Liver (tissue), 9 donors: ENCODE results near the gene ADAMTS19. TPM values are rescaled to one million over a fixed set of nuclear protein-coding genes. Genes with fewer than 3 reads are reported as not detected.

ENCODE experiments used
- DNase-seq: peaks from one replicate; pipeline ENCODE4 v3.0.0-alpha.2; 2017; ENCODE audit warnings: low spot score
- H3K27ac ChIP-seq, 2 donors: one replicate each; pipeline ENCODE4 v1.7.0; 2013; ENCODE audit warnings: inconsistent platforms in 2 of 2, low read length in 2 of 2, control low read depth in 1 of 2, low read depth in 1 of 2, mild to moderate bottlenecking in 1 of 2
- H3K27me3 ChIP-seq, 4 donors: one replicate each; pipeline versions ENCODE4 v1.6.1 to v1.7.0; 2013; ENCODE audit warnings: low read length in 3 of 4, inconsistent platforms in 1 of 4, mild to moderate bottlenecking in 1 of 4, moderate library complexity in 1 of 4; ENCODE audit not compliant: control insufficient read depth in 4 of 4, insufficient read depth in 4 of 4
- H3K36me3 ChIP-seq, 4 donors: one replicate each; pipeline versions ENCODE4 v1.6.1 to v1.7.0; 2013; ENCODE audit warnings: low read length in 3 of 4, mild to moderate bottlenecking in 3 of 4, low read depth in 1 of 4, moderate library complexity in 1 of 4; ENCODE audit not compliant: control insufficient read depth in 4 of 4, insufficient read depth in 3 of 4
- H3K4me1 ChIP-seq, 4 donors: one replicate each; pipeline versions ENCODE4 v1.6.1 to v1.7.0; 2013; ENCODE audit warnings: low read length in 3 of 4, mild to moderate bottlenecking in 3 of 4, moderate library complexity in 1 of 4; ENCODE audit not compliant: control insufficient read depth in 4 of 4, insufficient read depth in 4 of 4
- H3K4me3 ChIP-seq, 3 donors: one replicate each; pipeline versions ENCODE4 v1.6.1 to v1.7.0; 2013; ENCODE audit warnings: low read length in 3 of 3, control low read depth in 1 of 3, low read depth in 1 of 3, mild to moderate bottlenecking in 1 of 3
- H3K9ac ChIP-seq, 2 donors: one replicate each; pipeline ENCODE4 v1.7.0; 2013; ENCODE audit warnings: low read length in 2 of 2, mild to moderate bottlenecking in 2 of 2, moderate library complexity in 2 of 2, control low read depth in 1 of 2, low read depth in 1 of 2
- H3K9me3 ChIP-seq, 4 donors: one replicate each; pipeline versions ENCODE4 v1.6.1 to v1.7.0; 2013; ENCODE audit warnings: low read length in 3 of 4; ENCODE audit not compliant: control insufficient read depth in 4 of 4
- ATF3 ChIP-seq: IDR thresholded peaks from 2 replicates; pipeline ENCODE4 v1.6.1; 2016; ENCODE audit warnings: antibody characterized with exemption
- CTCF ChIP-seq: fragments of 150-350 bp; IDR thresholded peaks from 2 replicates; pipeline ENCODE4 v1.5.1; 2017; ENCODE audit warnings: improper control_type of control experiment, low read depth, low read length; ENCODE audit not compliant: missing input control
- EGR1 ChIP-seq, 2 donors: IDR thresholded peaks; 2 replicates each; pipeline ENCODE4 v1.6.1; 2016 to 2018; ENCODE audit warnings: antibody characterized with exemption in 2 of 2, low read depth in 2 of 2
- FOXA1 ChIP-seq: IDR thresholded peaks from 2 replicates; pipeline ENCODE4 v1.6.1; 2016; ENCODE audit warnings: antibody characterized with exemption
- FOXA2 ChIP-seq: IDR thresholded peaks from 2 replicates; pipeline ENCODE4 v1.6.1; 2016; ENCODE audit warnings: antibody characterized with exemption
- GABPA ChIP-seq, 2 donors: IDR thresholded peaks in 1 of 2; conservative IDR thresholded peaks in 1 of 2; 2 replicates each; pipeline ENCODE4 v1.6.1; 2016; ENCODE audit warnings: antibody characterized with exemption in 2 of 2, mild to moderate bottlenecking in 1 of 2, moderate library complexity in 1 of 2
- HNF4A ChIP-seq, 2 donors: conservative IDR thresholded peaks; 2 replicates each; pipeline ENCODE4 v1.6.1; 2016; ENCODE audit warnings: antibody characterized with exemption in 2 of 2, mild to moderate bottlenecking in 2 of 2
- HNF4G ChIP-seq: IDR thresholded peaks from 2 replicates; pipeline ENCODE4 v1.6.1; 2016; ENCODE audit warnings: antibody characterized with exemption
- JUND ChIP-seq, 2 donors: IDR thresholded peaks; 2 replicates each; pipeline ENCODE4 v1.6.1; 2016; ENCODE audit warnings: antibody characterized with exemption in 2 of 2
- MAX ChIP-seq: IDR thresholded peaks from 2 replicates; pipeline ENCODE4 v1.6.1; 2016; ENCODE audit warnings: antibody characterized with exemption
- NR2F2 ChIP-seq: IDR thresholded peaks from 2 replicates; pipeline ENCODE4 v1.6.1; 2016; ENCODE audit warnings: antibody characterized with exemption
- RAD21 ChIP-seq, 2 donors: IDR thresholded peaks; 2 replicates each; pipeline ENCODE4 v1.6.1; 2016; ENCODE audit warnings: antibody characterized with exemption in 2 of 2, mild to moderate bottlenecking in 2 of 2
- REST ChIP-seq: IDR thresholded peaks from 2 replicates; pipeline ENCODE4 v1.6.1; 2016; ENCODE audit warnings: antibody characterized with exemption, mild to moderate bottlenecking
- RXRA ChIP-seq, 2 donors: IDR thresholded peaks; 2 replicates each; pipeline ENCODE4 v1.6.1; 2017 to 2018; ENCODE audit warnings: antibody characterized with exemption in 2 of 2, mild to moderate bottlenecking in 1 of 2
- SP1 ChIP-seq: IDR thresholded peaks from 2 replicates; pipeline ENCODE4 v1.6.1; 2018; ENCODE audit warnings: antibody characterized with exemption, mild to moderate bottlenecking
- TAF1 ChIP-seq: conservative IDR thresholded peaks from 2 replicates; pipeline ENCODE4 v1.6.1; 2016; ENCODE audit warnings: antibody characterized with exemption, mild to moderate bottlenecking
- YY1 ChIP-seq: IDR thresholded peaks from 2 replicates; pipeline ENCODE4 v1.6.1; 2016; ENCODE audit warnings: antibody characterized with exemption, mild to moderate bottlenecking
- ZBTB33 ChIP-seq: IDR thresholded peaks from 2 replicates; pipeline ENCODE4 v1.6.1; 2016; ENCODE audit warnings: antibody characterized with exemption
- WGBS: extraction: QIAGEN DNeasy Blood & Tissue Kit; methylation state at CpG from one replicate; pipeline ENCODE4 v1.1.7; 2013; 5-methylcytosine and 5-hydroxymethylcytosine counted together
- polyA plus RNA-seq, 2 donors: library from polyadenylated mRNA; stranded (reverse) in 1 of 2; unstranded in 1 of 2; fragments of 200-250 nt in 1 of 2; fragments of >200 nt in 1 of 2; fragmentation: Nextera tagmentation in 1 of 2; extraction: Ambion mirVana in 1 of 2; gene quantifications; one replicate each; pipeline versions ENCODE4 v1.2.1 to v1.2.3, GENCODE V29; 2013 to 2015
- total RNA-seq, 2 donors: library from RNA; depleted of rRNA; stranded (reverse); fragments of >200 nt; gene quantifications; one replicate each; pipeline ENCODE4 v1.2.3, GENCODE V29; 2014
- donor health status: healthy.
- donor health status: healthy.
- donor health status: healthy.
- donor health status: healthy.
- donor health status: healthy.

ADAMTS19 gene
- total and polyA plus RNA-seq, 4 donors, result 0.09 TPM; not detected in 3

- Histone ChIP-seq H3K4me1 (no peaks in the 10 kb centered on the region), H3K27ac (no peak overlapping the region), H3K9me3 (no peaks in the 10 kb centered on the region), H3K36me3 (no peaks in the 10 kb centered on the region), H3K9ac (no peak overlapping the region), H3K4me3 (no peak overlapping the region), H3K27me3 (peaks cover 0 to 3% (median 0%) of the 10 kb centered on the region in 4 donors)
- no peak for DNase-seq
- TF ChIP-seq SP1 (no peak), GABPA (IDR thresholded peaks at IDR 0.05 in 1 of 2, conservative IDR thresholded peaks at IDR 0.05 in 1 of 2) (no peak), HNF4A (conservative IDR thresholded peaks at IDR 0.05) (no peak), MAX (no peak), RXRA (IDR thresholded peaks at IDR 0.05) (no peak), FOXA2 (no peak), ATF3 (no peak), JUND (IDR thresholded peaks at IDR 0.05) (no peak), REST (no peak), EGR1 (IDR thresholded peaks at IDR 0.05; ENCODE audit: low read depth in 2 of 2) (no peak), RAD21 (IDR thresholded peaks at IDR 0.05) (no peak), YY1 (no peak), TAF1 (no peak), NR2F2 (no peak), CTCF (no peak), ZBTB33 (no peak), HNF4G (no peak), FOXA1 (no peak)
- WGBS, result 54% methylated on average over 1 of the region's 1 CpG
Measured at GRCh38 chr5:129658801-129659200, 198.7 kb downstream of the ADAMTS19 start.
